ENCODE data around the gene PI16. TPM values are rescaled to one million over a fixed set of nuclear protein-coding genes. Genes with fewer than 3 reads are reported as not detected.

PI16 gene
- total RNA-seq (67.1 TPM), polyA plus RNA-seq (107 TPM)

- no peaks in the 10 kb centered on the region for H3K36me3 ChIP-seq (ENCODE audit: insufficient read depth)
- DNase-seq (ENCODE audit: extremely low spot score): no peak
- 62% methylated on average over 14 of the region's 14 CpGs for WGBS
- H3K4me1 ChIP-seq (ENCODE audit: insufficient read depth): no peaks in the 10 kb centered on the region
- no peak within 1 kb of the TSS for H3K4me3 ChIP-seq (ENCODE audit: low read depth, low read length)
- H3K27ac ChIP-seq (ENCODE audit: low read depth): no peak within 1 kb of the TSS
Measured at GRCh38 chr6:36954262-36954931, at the start of gene PI16. Gene PI16, plus strand, starts transcription at chr6:36954738. Its CDS starts 23 bp downstream, at chr6:36954761.

GRCh38 chr6:36904851-36905393 is 49.6 kb upstream of the PI16 start:
- no peak overlapping the region for H3K4me3 ChIP-seq (ENCODE audit: low read depth, low read length)
- H3K36me3 ChIP-seq (ENCODE audit: insufficient read depth): peaks cover 3% of the 10 kb centered on the region
- no peak overlapping the region for H3K27ac ChIP-seq (ENCODE audit: low read depth)
- WGBS: 82% methylated on average over 5 of the region's 5 CpGs
- H3K4me1 ChIP-seq (ENCODE audit: insufficient read depth): peaks cover 2% of the 10 kb centered on the region
- no peak for DNase-seq (ENCODE audit: extremely low spot score)

GRCh38 chr6:36906539-36907325 is 47.8 kb upstream of the PI16 start:
- Histone ChIP-seq H3K4me3 (ENCODE audit: low read depth, low read length) (no peak overlapping the region), H3K27ac (ENCODE audit: low read depth) (no peak overlapping the region), H3K36me3 (ENCODE audit: insufficient read depth) (peaks cover 3% of the 10 kb centered on the region), H3K4me1 (ENCODE audit: insufficient read depth) (peaks cover 2% of the 10 kb centered on the region)
- 32% methylated on average over 2 of the region's 2 CpGs for WGBS
- no peak for DNase-seq (ENCODE audit: extremely low spot score)

GRCh38 chr6:36907781-36908180 is 46.8 kb upstream of the PI16 start:
- no peak for DNase-seq (ENCODE audit: extremely low spot score)
- no peak overlapping the region for H3K27ac ChIP-seq (ENCODE audit: low read depth)
- peaks cover 2% of the 10 kb centered on the region for H3K4me1 ChIP-seq (ENCODE audit: insufficient read depth)
- peaks cover 3% of the 10 kb centered on the region for H3K36me3 ChIP-seq (ENCODE audit: insufficient read depth)
- WGBS: 39% methylated on average over 5 of the region's 5 CpGs
- H3K4me3 ChIP-seq (ENCODE audit: low read depth, low read length): no peak overlapping the region

GRCh38 chr6:36908747-36909146 is 45.8 kb upstream of the PI16 start:
- WGBS: 44% methylated on average over 2 of the region's 2 CpGs
- no peak overlapping the region for H3K27ac ChIP-seq (ENCODE audit: low read depth)
- peaks cover 3% of the 10 kb centered on the region for H3K36me3 ChIP-seq (ENCODE audit: insufficient read depth)
- peaks cover 5% of the 10 kb centered on the region for H3K4me1 ChIP-seq (ENCODE audit: insufficient read depth)
- no peak for DNase-seq (ENCODE audit: extremely low spot score)
- H3K4me3 ChIP-seq (ENCODE audit: low read depth, low read length): no peak overlapping the region

- DNase-seq (ENCODE audit: extremely low spot score): no peak
- peaks cover 5% of the 10 kb centered on the region for H3K4me1 ChIP-seq (ENCODE audit: insufficient read depth)
- H3K4me3 ChIP-seq (ENCODE audit: low read depth, low read length): no peak overlapping the region
- 72% methylated on average over 4 of the region's 4 CpGs for WGBS
- H3K36me3 ChIP-seq (ENCODE audit: insufficient read depth): no peaks in the 10 kb centered on the region
- no peak overlapping the region for H3K27ac ChIP-seq (ENCODE audit: low read depth)
Measured at GRCh38 chr6:36912030-36912454, 42.5 kb upstream of the PI16 start.

- peak; percentile 39 for DNase-seq (ENCODE audit: extremely low spot score)
- 57% methylated on average over 8 of the region's 8 CpGs for WGBS
- H3K27ac ChIP-seq (ENCODE audit: low read depth): peak overlapping the region; percentile 62
Measured at GRCh38 chr6:36912586-36912985, 42.0 kb upstream of the PI16 start.

GRCh38 chr6:36913082-36913481 is 41.5 kb upstream of the PI16 start:
- WGBS: 75% methylated on average over 4 of the region's 4 CpGs
- peak overlapping the region; percentile 74 for H3K27ac ChIP-seq (ENCODE audit: low read depth)
- DNase-seq (ENCODE audit: extremely low spot score): no peak
- H3K4me3 ChIP-seq (ENCODE audit: low read depth, low read length): no peak overlapping the region
- H3K36me3 ChIP-seq (ENCODE audit: insufficient read depth): no peaks in the 10 kb centered on the region
- H3K4me1 ChIP-seq (ENCODE audit: insufficient read depth): peaks cover 3% of the 10 kb centered on the region

More at GRCh38 chr6:36912586-36912985, 42.0 kb upstream of the PI16 start:
- peaks cover 5% of the 10 kb centered on the region for H3K4me1 ChIP-seq (ENCODE audit: insufficient read depth)
- no peak overlapping the region for H3K4me3 ChIP-seq (ENCODE audit: low read depth, low read length)
- no peaks in the 10 kb centered on the region for H3K36me3 ChIP-seq (ENCODE audit: insufficient read depth)

- WGBS: 72% methylated on average over 10 of the region's 10 CpGs
- Histone ChIP-seq H3K27ac (ENCODE audit: low read depth) (no peak overlapping the region), H3K36me3 (ENCODE audit: insufficient read depth) (no peaks in the 10 kb centered on the region), H3K4me3 (ENCODE audit: low read depth, low read length) (no peak overlapping the region), H3K4me1 (ENCODE audit: insufficient read depth) (peaks cover 3% of the 10 kb centered on the region)
- DNase-seq (ENCODE audit: extremely low spot score): no peak
Measured at GRCh38 chr6:36914227-36914794, 40.2 kb upstream of the PI16 start.

- no peak overlapping the region for H3K27ac ChIP-seq (ENCODE audit: low read depth)
- DNase-seq (ENCODE audit: extremely low spot score): no peak
- H3K36me3 ChIP-seq (ENCODE audit: insufficient read depth): no peaks in the 10 kb centered on the region
- no peak overlapping the region for H3K4me3 ChIP-seq (ENCODE audit: low read depth, low read length)
- peaks cover 3% of the 10 kb centered on the region for H3K4me1 ChIP-seq (ENCODE audit: insufficient read depth)
- WGBS: 92% methylated on average over 4 of the region's 4 CpGs
Measured at GRCh38 chr6:36915599-36915998, 38.9 kb upstream of the PI16 start.

- no peak for DNase-seq (ENCODE audit: extremely low spot score)
- Histone ChIP-seq H3K27ac (ENCODE audit: low read depth) (no peak overlapping the region), H3K4me1 (ENCODE audit: insufficient read depth) (peaks cover 3% of the 10 kb centered on the region), H3K36me3 (ENCODE audit: insufficient read depth) (no peaks in the 10 kb centered on the region), H3K4me3 (ENCODE audit: low read depth, low read length) (no peak overlapping the region)
- 71% methylated on average over 2 of the region's 2 CpGs for WGBS
Measured at GRCh38 chr6:36916126-36916525, 38.4 kb upstream of the PI16 start.

- Histone ChIP-seq H3K4me1 (ENCODE audit: insufficient read depth) (peaks cover 3% of the 10 kb centered on the region), H3K4me3 (ENCODE audit: low read depth, low read length) (no peak overlapping the region), H3K36me3 (ENCODE audit: insufficient read depth) (no peaks in the 10 kb centered on the region), H3K27ac (ENCODE audit: low read depth) (peak overlapping the region; percentile 77)
- peak; percentile 70 for DNase-seq (ENCODE audit: extremely low spot score)
- 32% methylated on average over 10 of the region's 10 CpGs for WGBS
Measured at GRCh38 chr6:36917541-36918193, 36.9 kb upstream of the PI16 start.

- no peak for DNase-seq (ENCODE audit: extremely low spot score)
- Histone ChIP-seq H3K4me1 (ENCODE audit: insufficient read depth) (no peaks in the 10 kb centered on the region), H3K4me3 (ENCODE audit: low read depth, low read length) (no peak overlapping the region), H3K27ac (ENCODE audit: low read depth) (no peak overlapping the region), H3K36me3 (ENCODE audit: insufficient read depth) (no peaks in the 10 kb centered on the region)
- WGBS: 90% methylated on average over 4 of the region's 4 CpGs
Measured at GRCh38 chr6:36920049-36920448, 34.5 kb upstream of the PI16 start.

All from urinary bladder (tissue), 4 donors.